ENCODE data around the gene SFXN5.

DNA sequence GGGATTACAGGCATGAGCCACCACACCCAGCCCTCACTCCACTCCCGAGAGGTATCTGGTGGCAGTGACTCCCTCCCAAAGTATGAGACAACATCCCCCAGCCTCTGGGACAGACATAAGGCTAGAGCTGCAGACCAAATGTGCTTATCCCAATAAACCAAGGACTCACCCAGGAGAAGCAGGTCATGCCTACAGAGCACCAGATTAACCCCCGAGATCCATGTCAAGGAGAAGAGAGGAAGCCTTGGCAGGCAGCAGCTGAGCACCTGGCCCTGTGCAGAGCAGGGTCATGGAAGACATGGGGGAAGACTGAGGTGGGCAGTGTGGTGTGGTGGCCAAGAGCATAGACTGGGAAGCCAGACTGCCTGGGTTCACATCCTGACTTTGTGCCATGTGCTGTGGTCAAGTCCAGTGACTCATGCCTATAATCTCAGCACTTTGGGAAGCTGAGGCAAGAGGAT lies 34.0 kb upstream of the SFXN5 start:
- TF ChIP-seq, protein P1, sequence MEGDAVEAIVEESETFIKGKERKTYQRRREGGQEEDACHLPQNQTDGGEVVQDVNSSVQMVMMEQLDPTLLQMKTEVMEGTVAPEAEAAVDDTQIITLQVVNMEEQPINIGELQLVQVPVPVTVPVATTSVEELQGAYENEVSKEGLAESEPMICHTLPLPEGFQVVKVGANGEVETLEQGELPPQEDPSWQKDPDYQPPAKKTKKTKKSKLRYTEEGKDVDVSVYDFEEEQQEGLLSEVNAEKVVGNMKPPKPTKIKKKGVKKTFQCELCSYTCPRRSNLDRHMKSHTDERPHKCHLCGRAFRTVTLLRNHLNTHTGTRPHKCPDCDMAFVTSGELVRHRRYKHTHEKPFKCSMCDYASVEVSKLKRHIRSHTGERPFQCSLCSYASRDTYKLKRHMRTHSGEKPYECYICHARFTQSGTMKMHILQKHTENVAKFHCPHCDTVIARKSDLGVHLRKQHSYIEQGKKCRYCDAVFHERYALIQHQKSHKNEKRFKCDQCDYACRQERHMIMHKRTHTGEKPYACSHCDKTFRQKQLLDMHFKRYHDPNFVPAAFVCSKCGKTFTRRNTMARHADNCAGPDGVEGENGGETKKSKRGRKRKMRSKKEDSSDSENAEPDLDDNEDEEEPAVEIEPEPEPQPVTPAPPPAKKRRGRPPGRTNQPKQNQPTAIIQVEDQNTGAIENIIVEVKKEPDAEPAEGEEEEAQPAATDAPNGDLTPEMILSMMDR (conservative IDR thresholded peaks at IDR 0.05) = no peak
- no peak for TF ChIP-seq EZH2 (IDR thresholded peaks at IDR 0.05; ENCODE audit: low read depth)

Measured in PC-9 (cell line).